DND-41 (cell line): ENCODE data around the gene ELK4.

Experiments used
- ATAC-seq: fragments of 200-7000 bp; cut with Tn5 transposase; 3 replicates; pipeline ENCODE4 v1.9.1; 2021; ENCODE audit warnings: low read depth; ENCODE audit not compliant: insufficient read depth
- DNase-seq: peaks from one replicate; pipeline ENCODE4 v3.0.0-alpha.2; 2020
- H2AFZ ChIP-seq: 2 replicates; pipeline ENCODE4 v1.6.0; 2012; ENCODE audit warnings: low read depth, low read length
- H3K27ac ChIP-seq: 2 replicates; pipeline ENCODE4 v1.5.1; 2012; ENCODE audit warnings: low read length, inconsistent platforms
- H3K27me3 ChIP-seq: fragments of 200-600 bp; sonication (generic); 2 replicates; pipeline ENCODE4 v1.6.0; 2012; ENCODE audit warnings: low read length, mild to moderate bottlenecking, inconsistent platforms; ENCODE audit not compliant: insufficient read depth, poor library complexity
- H3K36me3 ChIP-seq: 2 replicates; pipeline ENCODE4 v1.5.1; 2012; ENCODE audit warnings: low read length, inconsistent platforms; ENCODE audit not compliant: insufficient read depth
- H3K4me1 ChIP-seq: 2 replicates; pipeline ENCODE4 v1.5.1; 2012; ENCODE audit warnings: mild to moderate bottlenecking, low read length; ENCODE audit not compliant: insufficient read depth
- H3K4me2 ChIP-seq: 2 replicates; pipeline ENCODE4 v1.6.0; 2012; ENCODE audit warnings: mild to moderate bottlenecking, moderate library complexity, low read length, inconsistent platforms; ENCODE audit not compliant: insufficient read depth
- H3K4me3 ChIP-seq, 2 experiments: fragments of 200-600 bp in 1 of 2; shearing (Covaris generic) in 1 of 2; 2 replicates each; pipeline ENCODE4 v1.5.1; 2012 to 2016; ENCODE audit warnings: inconsistent platforms in 2 of 2, low read length in 2 of 2, mild to moderate bottlenecking in 2 of 2, low read depth in 1 of 2, moderate library complexity in 1 of 2
- H3K79me2 ChIP-seq: 2 replicates; pipeline ENCODE4 v1.6.0; 2012; ENCODE audit warnings: low read length, inconsistent platforms; ENCODE audit not compliant: insufficient read depth
- H3K9ac ChIP-seq: 2 replicates; pipeline ENCODE4 v1.6.0; 2012; ENCODE audit warnings: low read depth, mild to moderate bottlenecking, inconsistent platforms, low read length, moderate library complexity
- H3K9me3 ChIP-seq: 2 replicates; pipeline ENCODE4 v1.5.1; 2012; ENCODE audit warnings: low read length, moderate library complexity, mild to moderate bottlenecking, inconsistent platforms; ENCODE audit not compliant: insufficient read depth, severe bottlenecking
- H4K20me1 ChIP-seq: 2 replicates; pipeline ENCODE4 v1.6.0; 2012; ENCODE audit warnings: low read length; ENCODE audit not compliant: insufficient read depth
- CTCF ChIP-seq: IDR thresholded peaks from 2 replicates; pipeline ENCODE4 v1.5.1; 2012; ENCODE audit warnings: borderline replicate concordance, low read length, moderate library complexity, mild to moderate bottlenecking; ENCODE audit not compliant: poor library complexity, severe bottlenecking; ENCODE audit errors: extremely low read depth
- EZH2 ChIP-seq: IDR thresholded peaks from 3 replicates; pipeline ENCODE4 v1.6.1; 2012; ENCODE audit warnings: borderline replicate concordance, low read depth, mild to moderate bottlenecking, moderate library complexity, low read length, inconsistent platforms; ENCODE audit not compliant: severe bottlenecking

Gene ELK4

DNA sequence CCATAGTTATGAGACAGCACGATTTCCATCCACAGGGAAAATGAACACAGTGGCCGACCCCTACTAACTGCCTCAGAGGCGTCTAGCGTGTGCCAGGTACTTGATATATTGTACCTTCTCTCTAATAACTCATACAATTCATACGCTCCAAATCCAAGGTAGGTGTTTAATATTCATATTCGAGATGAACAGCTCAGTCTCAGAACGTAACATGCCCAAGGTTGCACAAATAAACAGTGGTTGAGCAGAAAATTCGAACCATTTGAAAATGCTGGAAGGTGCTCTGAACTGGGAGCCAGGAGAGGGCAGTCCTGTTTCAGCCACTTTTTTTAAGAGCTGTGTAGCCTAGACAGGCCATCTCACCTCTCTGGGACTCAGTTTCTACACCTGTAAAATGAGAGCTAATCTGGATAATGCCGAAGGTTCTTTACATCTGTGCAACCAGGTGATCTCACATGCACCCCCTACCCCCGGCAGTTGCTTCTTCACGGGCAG lies 40.6 kb upstream of the ELK4 start:
- peaks cover 8% of the 10 kb centered on the region for H4K20me1 ChIP-seq
- no peaks in the 10 kb centered on the region for H3K4me1 ChIP-seq
- H3K27me3 ChIP-seq: peaks cover 27% of the 10 kb centered on the region
- H2AFZ ChIP-seq: no peak overlapping the region
- DNase-seq: no peak
- H3K9me3 ChIP-seq: no peaks in the 10 kb centered on the region
- no peaks in the 10 kb centered on the region for H3K36me3 ChIP-seq
- ATAC-seq: no peak
- H3K4me2 ChIP-seq: no peak overlapping the region
- TF ChIP-seq EZH2 (no peak), CTCF (no peak)
- H3K27ac ChIP-seq: no peak overlapping the region
- no peak overlapping the region for H3K9ac ChIP-seq
- no peaks in the 10 kb centered on the region for H3K79me2 ChIP-seq
- no peak overlapping the region for H3K4me3 ChIP-seq

DNA sequence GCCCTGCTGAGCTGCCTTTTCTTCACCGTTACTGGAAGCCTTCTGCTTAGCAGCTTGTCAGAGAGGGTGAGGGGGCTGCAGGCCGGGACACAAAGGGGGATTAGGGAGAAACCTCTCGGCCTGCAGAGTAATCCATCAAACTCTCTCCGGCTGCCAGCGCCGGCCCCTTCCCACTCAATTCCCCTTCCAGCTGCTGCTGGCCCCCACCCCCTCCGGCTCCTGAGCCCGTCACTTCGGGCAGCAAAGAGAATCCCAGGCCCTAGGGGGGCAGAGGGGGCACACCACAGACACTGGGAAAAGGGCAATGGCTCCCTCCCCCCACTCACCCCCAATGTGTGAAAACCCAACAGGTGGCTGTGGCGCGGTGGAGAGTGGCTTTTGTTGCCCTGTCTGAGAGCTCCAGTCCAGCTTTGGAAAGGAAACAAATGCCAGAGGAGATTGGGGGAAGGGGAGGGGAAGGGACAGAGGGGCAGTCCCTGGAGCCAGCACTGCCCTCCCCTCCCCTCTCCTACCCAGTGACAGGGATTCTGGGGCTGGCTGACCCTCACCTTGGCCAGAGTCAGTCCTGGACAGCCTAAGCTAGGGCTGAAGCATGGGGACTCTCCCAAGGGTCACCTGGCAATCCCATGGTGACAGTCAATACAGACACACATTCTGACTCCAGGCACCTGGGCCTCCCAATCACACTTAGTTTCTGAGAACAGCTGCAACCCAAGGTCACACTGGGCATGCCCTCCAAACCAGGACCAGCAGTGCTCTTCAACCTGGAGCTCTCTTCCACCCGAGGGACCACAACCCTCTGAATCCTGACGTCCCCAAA lies 39.0 kb upstream of the ELK4 start:
- Histone ChIP-seq H3K27me3 (peaks cover 19% of the 10 kb centered on the region), H3K36me3 (no peaks in the 10 kb centered on the region), H3K4me3 (no peak overlapping the region), H3K79me2 (no peaks in the 10 kb centered on the region), H4K20me1 (peaks cover 8% of the 10 kb centered on the region), H3K9ac (no peak overlapping the region), H3K27ac (no peak overlapping the region), H2AFZ (no peak overlapping the region), H3K4me1 (no peaks in the 10 kb centered on the region), H3K4me2 (no peak overlapping the region), H3K9me3 (no peaks in the 10 kb centered on the region)
- DNase-seq (no peak), ATAC-seq (no peak)
- TF ChIP-seq EZH2 (no peak), CTCF (no peak)

GRCh38 chr1:205670150-205670446 lies 38.3 kb upstream of the ELK4 start:
- TF ChIP-seq CTCF (no peak), EZH2 (no peak)

More at GRCh38 chr1:205670150-205670446, 38.3 kb upstream of the ELK4 start:
- Histone ChIP-seq H3K27me3 (peaks cover 19% of the 10 kb centered on the region), H3K4me1 (no peaks in the 10 kb centered on the region), H4K20me1 (peaks cover 8% of the 10 kb centered on the region), H3K4me2 (no peak overlapping the region), H2AFZ (no peak overlapping the region), H3K36me3 (no peaks in the 10 kb centered on the region), H3K4me3 (no peak overlapping the region), H3K79me2 (no peaks in the 10 kb centered on the region), H3K27ac (no peak overlapping the region), H3K9ac (no peak overlapping the region), H3K9me3 (no peaks in the 10 kb centered on the region)
- no peak for ATAC-seq
- no peak for DNase-seq
